HUES48 (cell line): ENCODE data around the gene PDLIM7.
A peak's percentile ranks its signal among the peaks of the same experiment; 100 is the strongest.

Experiments
- H3K27ac ChIP-seq: one replicate; pipeline ENCODE4 v1.7.0; 2013; ENCODE audit warnings: low read depth, low read length, inconsistent platforms
- H3K27me3 ChIP-seq: 2 replicates; pipeline ENCODE4 v1.6.1; 2013; ENCODE audit warnings: mild to moderate bottlenecking, low read length; ENCODE audit not compliant: control insufficient read depth, insufficient read depth
- H3K36me3 ChIP-seq: 2 replicates; pipeline ENCODE4 v1.6.1; 2013; ENCODE audit warnings: low read length; ENCODE audit not compliant: control insufficient read depth, insufficient read depth
- H3K4me1 ChIP-seq: 2 replicates; pipeline ENCODE4 v1.6.1; 2013; ENCODE audit warnings: mild to moderate bottlenecking, low read length; ENCODE audit not compliant: control insufficient read depth, insufficient read depth
- H3K4me3 ChIP-seq: 2 replicates; pipeline ENCODE4 v1.5.1; 2013; ENCODE audit warnings: mild to moderate bottlenecking, low read depth, low read length
- H3K9ac ChIP-seq: 2 replicates; pipeline ENCODE4 v1.6.1; 2013; ENCODE audit warnings: mild to moderate bottlenecking, low read depth, low read length, moderate library complexity
- H3K9me3 ChIP-seq: 2 replicates; pipeline ENCODE4 v1.6.1; 2013; ENCODE audit warnings: low read length; ENCODE audit not compliant: control insufficient read depth, insufficient read depth

PDLIM7 gene

DNA sequence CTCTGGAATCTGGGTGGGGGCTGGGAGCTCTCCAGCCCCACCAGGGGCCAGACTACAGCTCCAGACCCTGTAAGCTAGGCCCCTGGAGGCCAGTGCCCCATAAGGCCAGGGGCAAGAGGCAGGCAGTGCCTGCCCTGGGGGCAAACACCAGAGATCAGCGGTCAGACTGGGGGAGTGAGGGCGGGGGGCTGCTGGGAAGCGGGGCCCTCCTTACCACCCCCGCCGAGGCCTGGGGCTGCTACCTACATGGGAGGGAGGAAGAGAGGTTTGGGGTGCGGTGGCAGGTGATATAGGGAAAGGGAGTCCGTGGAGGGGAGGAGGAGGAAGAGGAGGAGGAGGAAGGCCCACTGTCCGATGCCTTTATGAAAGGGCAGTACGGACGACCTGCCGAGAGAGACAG is 38.0 kb downstream of the PDLIM7 start:
- Histone ChIP-seq H3K36me3 (peaks cover 61% of the 10 kb centered on the region), H3K27ac (no peak overlapping the region), H3K9ac (no peak overlapping the region), H3K27me3 (no peaks in the 10 kb centered on the region), H3K4me1 (peaks cover 10% of the 10 kb centered on the region), H3K9me3 (no peaks in the 10 kb centered on the region), H3K4me3 (no peak overlapping the region)

DNA sequence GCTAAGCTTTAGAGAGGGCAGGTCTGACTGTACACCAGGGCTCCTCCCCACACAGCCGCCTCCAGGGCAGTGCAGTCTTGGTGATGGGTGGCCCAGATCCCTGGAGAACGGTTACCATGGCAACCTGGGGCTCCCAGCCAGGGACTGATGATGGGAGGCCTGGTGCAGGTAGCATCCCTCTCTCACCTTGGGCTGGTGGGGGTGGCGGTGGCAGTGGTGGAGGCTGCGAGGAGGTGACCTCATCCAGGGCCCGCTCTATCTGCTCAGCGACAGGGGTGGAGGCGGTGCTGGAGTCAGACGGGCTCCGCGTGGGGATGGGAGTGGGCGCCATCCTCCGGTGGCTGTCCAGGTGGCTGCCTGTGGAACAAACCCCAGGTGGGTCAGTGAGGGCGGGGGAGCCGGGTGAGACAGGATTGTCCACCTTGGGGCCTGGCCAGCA is 38.5 kb downstream of the PDLIM7 start:
- Histone ChIP-seq H3K27me3 (peaks cover 2% of the 10 kb centered on the region), H3K27ac (no peak overlapping the region), H3K4me3 (no peak overlapping the region), H3K9ac (no peak overlapping the region), H3K4me1 (peaks cover 11% of the 10 kb centered on the region), H3K9me3 (no peaks in the 10 kb centered on the region), H3K36me3 (peaks cover 61% of the 10 kb centered on the region)

DNA sequence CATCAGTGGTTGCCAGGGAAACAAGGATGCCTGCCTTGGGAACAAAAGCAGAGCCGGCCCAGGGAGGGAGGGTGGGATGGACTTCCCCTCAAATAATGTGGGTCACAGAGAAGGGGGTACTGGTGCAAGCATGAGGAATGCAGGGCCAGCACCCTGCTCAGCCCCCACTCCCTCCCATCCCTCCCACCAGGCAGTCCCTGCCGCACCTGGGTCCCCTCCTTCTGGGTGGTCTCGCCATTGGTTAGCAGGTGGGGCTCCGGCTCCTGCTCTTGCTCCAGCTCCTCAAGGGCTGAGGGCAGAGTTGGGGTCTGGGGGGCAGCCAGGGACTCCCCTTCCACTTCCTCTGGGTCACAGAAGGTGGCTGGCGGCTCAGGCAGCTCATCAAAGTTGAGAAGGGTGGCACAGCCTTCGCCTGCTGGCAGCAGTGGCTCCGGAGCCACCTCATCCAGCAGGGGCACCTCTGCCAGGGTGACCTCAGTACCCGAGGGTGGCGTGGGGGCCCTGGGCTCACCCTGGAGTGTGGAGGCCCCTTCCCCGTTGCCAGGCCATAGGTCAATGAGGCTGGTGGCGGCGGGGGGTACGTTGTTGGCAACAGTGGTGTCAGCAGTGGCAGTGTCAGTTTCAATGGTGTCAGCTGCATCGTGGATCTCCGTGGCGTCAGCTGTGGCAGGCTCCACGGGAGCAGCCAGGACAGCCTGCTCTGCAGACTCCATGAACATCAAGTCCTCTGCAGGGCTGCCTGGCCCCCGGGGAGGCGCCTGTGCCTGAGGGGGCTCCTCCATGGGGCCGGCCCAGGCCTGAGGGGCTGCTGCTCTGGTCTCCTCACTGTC is 39.3 kb downstream of the PDLIM7 start:
- peaks cover 10% of the 10 kb centered on the region for H3K27me3 ChIP-seq
- H3K9me3 ChIP-seq, result no peaks in the 10 kb centered on the region
- peaks cover 17% of the 10 kb centered on the region for H3K4me1 ChIP-seq
- H3K4me3 ChIP-seq, result no peak overlapping the region
- no peak overlapping the region for H3K9ac ChIP-seq
- peak overlapping the region; percentile 56 for H3K27ac ChIP-seq
- peaks cover 53% of the 10 kb centered on the region for H3K36me3 ChIP-seq

DNA sequence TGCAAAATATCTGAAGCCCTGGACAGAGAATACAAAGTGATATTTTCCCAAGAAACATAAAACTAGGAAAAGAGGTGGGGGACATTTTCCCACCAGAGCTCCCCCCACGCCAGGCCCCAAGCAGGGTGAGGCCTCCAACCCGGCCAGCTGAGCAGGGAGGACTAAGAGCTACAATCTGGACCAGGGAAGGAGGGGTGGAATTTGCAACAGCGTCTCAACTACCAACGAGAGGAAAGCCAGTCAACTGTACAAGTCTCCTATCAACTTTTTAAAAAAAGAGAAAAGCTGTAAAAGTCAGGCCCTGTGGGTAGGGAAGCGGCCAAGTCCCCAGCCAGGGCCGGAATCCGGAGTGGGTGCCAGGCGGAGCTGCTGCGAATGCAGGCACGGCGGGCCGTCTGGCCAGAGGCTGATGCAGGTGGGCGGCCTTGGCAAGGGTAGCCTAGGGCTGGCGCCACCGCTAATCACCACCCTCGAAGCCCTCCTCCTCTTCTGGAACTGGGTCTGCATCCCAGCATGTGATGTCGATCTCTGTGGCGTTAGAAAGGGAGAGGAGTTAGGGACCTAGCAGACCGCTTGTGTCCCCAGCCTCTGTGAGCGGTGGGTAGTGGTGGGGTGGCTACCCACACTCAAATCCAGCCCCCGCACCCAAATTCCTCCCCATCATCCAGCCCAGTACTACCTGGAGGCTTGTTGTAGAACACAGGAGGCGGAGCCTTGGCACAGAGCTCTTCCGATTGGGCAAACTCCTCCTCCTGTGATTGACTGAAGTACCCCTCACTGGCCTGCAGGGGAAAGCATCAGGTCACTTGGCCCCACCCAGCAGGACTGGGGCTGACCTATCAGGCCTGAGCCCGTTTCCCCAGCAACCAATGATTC is 40.2 kb downstream of the PDLIM7 start:
- H3K36me3 ChIP-seq, result peaks cover 47% of the 10 kb centered on the region
- H3K27me3 ChIP-seq, result peaks cover 12% of the 10 kb centered on the region
- H3K4me1 ChIP-seq, result peaks cover 21% of the 10 kb centered on the region
- H3K9ac ChIP-seq, result no peak overlapping the region
- H3K9me3 ChIP-seq, result no peaks in the 10 kb centered on the region
- H3K4me3 ChIP-seq, result no peak overlapping the region
- H3K27ac ChIP-seq, result peak overlapping the region; percentile 60

DNA sequence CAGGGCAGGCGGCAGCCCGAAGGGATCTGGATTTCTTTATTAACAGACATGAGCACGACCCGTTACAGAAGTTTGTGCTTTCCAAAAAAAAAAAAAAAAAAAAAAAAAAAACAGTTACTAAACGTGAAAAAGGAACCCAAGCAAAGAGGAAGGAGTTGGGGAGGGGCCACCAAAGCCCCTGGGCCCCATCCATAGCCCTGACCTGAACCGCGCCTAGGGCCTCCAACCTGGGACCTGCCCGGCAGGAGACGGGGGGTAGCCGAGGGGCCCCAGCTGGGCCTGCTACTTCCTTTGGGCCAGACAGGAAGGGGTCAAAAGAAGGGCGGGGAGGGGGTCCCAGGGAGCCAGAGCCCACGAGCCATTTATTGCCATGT is 40.8 kb downstream of the PDLIM7 start:
- Histone ChIP-seq H3K9me3 (no peaks in the 10 kb centered on the region), H3K27ac (peak overlapping the region; percentile 60), H3K4me1 (peaks cover 21% of the 10 kb centered on the region), H3K27me3 (peaks cover 12% of the 10 kb centered on the region), H3K4me3 (no peak overlapping the region), H3K36me3 (peaks cover 44% of the 10 kb centered on the region), H3K9ac (no peak overlapping the region)

DNA sequence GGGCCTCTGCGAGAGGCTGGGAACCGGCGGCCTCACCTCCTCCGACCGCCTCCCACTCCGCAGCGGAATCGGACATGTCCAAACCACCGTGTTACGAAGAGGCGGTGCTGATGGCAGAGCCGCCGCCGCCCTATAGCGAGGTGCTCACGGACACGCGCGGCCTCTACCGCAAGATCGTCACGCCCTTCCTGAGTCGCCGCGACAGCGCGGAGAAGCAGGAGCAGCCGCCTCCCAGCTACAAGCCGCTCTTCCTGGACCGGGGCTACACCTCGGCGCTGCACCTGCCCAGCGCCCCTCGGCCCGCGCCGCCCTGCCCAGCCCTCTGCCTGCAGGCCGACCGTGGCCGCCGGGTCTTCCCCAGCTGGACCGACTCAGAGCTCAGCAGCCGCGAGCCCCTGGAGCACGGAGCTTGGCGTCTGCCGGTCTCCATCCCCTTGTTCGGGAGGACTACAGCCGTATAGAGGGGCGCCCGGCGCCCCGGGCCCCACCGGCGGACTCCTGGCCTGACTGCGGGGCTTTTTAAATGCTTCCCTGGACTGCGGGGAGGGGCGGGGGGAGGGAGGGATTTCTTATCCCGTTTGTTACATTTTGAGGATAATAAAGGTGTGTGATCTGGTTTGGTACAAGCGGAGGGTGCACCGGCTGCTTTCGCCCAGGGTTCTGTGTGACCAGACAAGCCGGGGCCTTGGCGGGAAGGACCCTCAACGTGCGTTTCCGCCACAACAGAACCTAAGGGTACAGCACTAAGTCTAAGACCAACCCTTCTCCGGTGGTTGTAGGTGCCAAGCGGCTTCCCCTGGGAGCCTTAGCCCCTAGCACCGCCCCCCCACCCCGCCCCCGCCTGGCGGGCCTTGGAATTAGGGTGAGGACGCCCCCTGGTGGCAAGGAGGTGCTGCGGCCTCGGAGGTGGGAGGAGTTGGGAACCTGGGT is 41.5 kb downstream of the PDLIM7 start:
- Histone ChIP-seq H3K27ac (peak overlapping the region; percentile 92), H3K9ac (peak overlapping the region; percentile 70), H3K9me3 (no peaks in the 10 kb centered on the region), H3K4me1 (peaks cover 21% of the 10 kb centered on the region), H3K27me3 (peaks cover 14% of the 10 kb centered on the region), H3K36me3 (peaks cover 40% of the 10 kb centered on the region), H3K4me3 (peak overlapping the region; percentile 74)

DNA sequence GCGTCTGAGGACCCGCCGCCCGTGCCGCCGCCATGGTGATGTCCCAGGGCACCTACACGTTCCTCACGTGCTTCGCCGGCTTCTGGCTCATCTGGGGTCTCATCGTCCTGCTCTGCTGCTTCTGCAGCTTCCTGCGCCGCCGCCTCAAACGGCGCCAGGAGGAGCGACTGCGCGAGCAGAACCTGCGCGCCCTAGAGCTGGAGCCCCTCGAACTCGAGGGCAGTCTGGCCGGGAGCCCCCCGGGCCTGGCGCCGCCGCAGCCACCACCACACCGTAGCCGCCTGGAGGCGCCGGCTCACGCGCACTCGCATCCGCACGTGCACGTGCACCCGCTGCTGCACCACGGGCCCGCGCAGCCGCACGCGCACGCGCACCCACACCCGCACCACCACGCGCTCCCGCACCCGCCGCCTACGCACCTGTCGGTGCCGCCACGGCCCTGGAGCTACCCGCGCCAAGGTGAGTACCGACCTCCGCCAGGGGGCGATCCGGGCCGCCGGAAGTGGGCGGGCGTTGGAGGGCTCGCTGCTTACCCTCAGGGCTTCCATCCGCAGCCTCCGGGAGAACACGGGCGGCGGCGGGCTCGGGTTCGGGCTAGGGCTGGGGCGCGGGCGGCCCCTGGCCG is 42.3 kb downstream of the PDLIM7 start:
- H3K36me3 ChIP-seq, result peaks cover 32% of the 10 kb centered on the region
- H3K9ac ChIP-seq, result peak overlapping the region; percentile 76
- H3K27me3 ChIP-seq, result peaks cover 17% of the 10 kb centered on the region
- peak overlapping the region; percentile 92 for H3K27ac ChIP-seq
- H3K4me1 ChIP-seq, result peaks cover 21% of the 10 kb centered on the region
- no peaks in the 10 kb centered on the region for H3K9me3 ChIP-seq
- peak overlapping the region; percentile 74 for H3K4me3 ChIP-seq

DNA sequence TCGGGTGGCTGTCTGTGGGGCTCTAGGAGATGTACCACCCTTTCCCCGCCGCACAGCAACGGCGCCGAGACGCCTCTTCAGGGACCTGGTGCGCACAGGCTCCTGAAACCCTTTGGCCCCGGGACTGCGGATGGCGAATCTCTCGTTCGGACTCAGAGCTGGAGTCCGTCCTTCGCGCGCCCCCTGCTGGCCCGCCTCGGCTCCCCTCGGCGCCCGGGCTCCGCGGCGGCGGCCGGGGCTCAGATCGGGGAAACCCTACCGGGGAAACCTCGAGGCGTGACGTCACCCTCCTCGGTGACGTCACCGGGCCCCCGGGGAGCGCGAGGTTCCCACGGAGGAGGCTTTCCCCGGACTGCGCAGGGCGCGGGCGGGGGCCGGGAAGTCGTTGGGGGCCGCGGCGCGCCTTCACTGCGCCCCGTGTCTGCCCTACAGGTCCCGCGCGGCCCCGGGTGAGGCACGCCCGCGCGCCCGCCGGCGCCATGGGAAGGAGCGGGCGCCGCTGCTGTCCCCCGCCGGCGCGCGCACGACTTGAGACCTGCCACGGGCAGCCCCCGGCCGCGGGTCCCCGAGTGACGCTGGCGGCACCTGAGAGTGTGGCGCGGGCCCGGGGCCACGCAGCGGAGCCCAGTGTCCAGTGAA is 42.9 kb downstream of the PDLIM7 start:
- Histone ChIP-seq H3K27ac (peak overlapping the region; percentile 92), H3K4me3 (peak overlapping the region; percentile 74), H3K36me3 (peaks cover 26% of the 10 kb centered on the region), H3K4me1 (peaks cover 21% of the 10 kb centered on the region), H3K27me3 (peaks cover 17% of the 10 kb centered on the region), H3K9me3 (no peaks in the 10 kb centered on the region), H3K9ac (peak overlapping the region; percentile 76)

DNA sequence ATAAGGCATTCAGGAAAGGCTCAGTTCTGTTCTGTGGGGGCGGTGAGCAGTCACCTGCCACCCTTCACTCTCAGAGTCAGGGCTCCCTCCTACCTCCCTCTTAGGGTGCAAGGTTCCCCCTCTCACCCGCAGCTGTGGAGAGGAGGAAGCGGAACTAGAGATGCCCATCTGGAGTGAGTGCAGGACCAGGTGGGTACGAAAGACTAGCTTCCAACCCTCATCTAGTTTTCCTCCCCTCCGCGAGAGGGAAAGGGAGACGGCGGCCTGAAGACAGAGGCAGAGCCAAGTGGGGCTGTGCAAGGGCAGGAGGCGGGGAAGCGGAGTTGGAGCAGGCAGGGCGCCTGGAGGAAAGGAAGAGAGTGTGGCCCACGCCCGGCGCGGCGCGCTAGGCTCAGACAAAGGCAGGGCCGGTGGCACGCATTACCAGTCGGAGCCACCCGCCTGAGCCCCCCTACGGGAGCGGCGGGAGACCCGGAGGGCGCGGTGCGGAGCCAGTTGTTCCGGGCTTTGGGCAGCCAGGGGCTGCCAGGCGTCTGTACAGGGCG is 43.5 kb downstream of the PDLIM7 start:
- peaks cover 21% of the 10 kb centered on the region for H3K4me1 ChIP-seq
- H3K9me3 ChIP-seq, result no peaks in the 10 kb centered on the region
- H3K27me3 ChIP-seq, result peaks cover 17% of the 10 kb centered on the region
- peak overlapping the region; percentile 54 for H3K9ac ChIP-seq
- peak overlapping the region; percentile 74 for H3K4me3 ChIP-seq
- peaks cover 20% of the 10 kb centered on the region for H3K36me3 ChIP-seq
- peak overlapping the region; percentile 92 for H3K27ac ChIP-seq
